ENCODE measurements around the gene TMEM87B. TPM values are rescaled to one million over a fixed set of nuclear protein-coding genes. Genes with fewer than 3 reads are reported as not detected.

TMEM87B gene
- total RNA-seq, 1 experiment from 2014 or later, result 10.6 TPM

- Mint-ChIP-seq H3K4me3 (no peak overlapping the region), H3K9me3 (no peaks in the 10 kb centered on the region), H3K36me3 (no peaks in the 10 kb centered on the region), H3K27ac (no peak overlapping the region), H3K4me1 (peaks cover 6% of the 10 kb centered on the region), H3K27me3 (ENCODE audit: low read depth) (peaks cover 5% of the 10 kb centered on the region)
- no peak for DNase-seq (ENCODE audit: low spot score)
- peak; percentile 41; the same call in 1 of the 2 replicates for ATAC-seq
- TF ChIP-seq SMAD3 (CRISPR knock-in tag; IDR thresholded peaks at IDR 0.05; ENCODE audit: borderline replicate concordance) (no peak), HMGXB4 (CRISPR knock-in tag; IDR thresholded peaks at IDR 0.05) (no peak), HMGA2 (CRISPR knock-in tag; IDR thresholded peaks at IDR 0.05) (no peak), ZSCAN18 (CRISPR knock-in tag; IDR thresholded peaks at IDR 0.05) (no peak), KAT7 (CRISPR knock-in tag; IDR thresholded peaks at IDR 0.05; ENCODE audit: borderline replicate concordance) (no peak), SP1 (CRISPR knock-in tag; conservative IDR thresholded peaks at IDR 0.05) (no peak), USF2 (CRISPR knock-in tag; IDR thresholded peaks at IDR 0.05) (no peak), ZNF121 (CRISPR knock-in tag; IDR thresholded peaks at IDR 0.05) (no peak), ZNF232 (CRISPR knock-in tag; IDR thresholded peaks at IDR 0.05) (no peak), EMX1 (CRISPR knock-in tag; IDR thresholded peaks at IDR 0.05) (no peak), CBFB (CRISPR knock-in tag; IDR thresholded peaks at IDR 0.05; ENCODE audit: low read depth) (no peak), ZBTB43 (CRISPR knock-in tag; IDR thresholded peaks at IDR 0.05) (no peak), ZBTB21 (CRISPR knock-in tag; IDR thresholded peaks at IDR 0.05; ENCODE audit: borderline replicate concordance) (no peak), ZNF396 (CRISPR knock-in tag; IDR thresholded peaks at IDR 0.05; ENCODE audit: borderline replicate concordance) (no peak), NR2C2 (CRISPR knock-in tag; IDR thresholded peaks at IDR 0.05) (no peak), NR1H2 (CRISPR knock-in tag; IDR thresholded peaks at IDR 0.05) (no peak), SMAD4 (CRISPR knock-in tag; IDR thresholded peaks at IDR 0.05) (no peak)
- TF ChIP-seq, protein P1, sequence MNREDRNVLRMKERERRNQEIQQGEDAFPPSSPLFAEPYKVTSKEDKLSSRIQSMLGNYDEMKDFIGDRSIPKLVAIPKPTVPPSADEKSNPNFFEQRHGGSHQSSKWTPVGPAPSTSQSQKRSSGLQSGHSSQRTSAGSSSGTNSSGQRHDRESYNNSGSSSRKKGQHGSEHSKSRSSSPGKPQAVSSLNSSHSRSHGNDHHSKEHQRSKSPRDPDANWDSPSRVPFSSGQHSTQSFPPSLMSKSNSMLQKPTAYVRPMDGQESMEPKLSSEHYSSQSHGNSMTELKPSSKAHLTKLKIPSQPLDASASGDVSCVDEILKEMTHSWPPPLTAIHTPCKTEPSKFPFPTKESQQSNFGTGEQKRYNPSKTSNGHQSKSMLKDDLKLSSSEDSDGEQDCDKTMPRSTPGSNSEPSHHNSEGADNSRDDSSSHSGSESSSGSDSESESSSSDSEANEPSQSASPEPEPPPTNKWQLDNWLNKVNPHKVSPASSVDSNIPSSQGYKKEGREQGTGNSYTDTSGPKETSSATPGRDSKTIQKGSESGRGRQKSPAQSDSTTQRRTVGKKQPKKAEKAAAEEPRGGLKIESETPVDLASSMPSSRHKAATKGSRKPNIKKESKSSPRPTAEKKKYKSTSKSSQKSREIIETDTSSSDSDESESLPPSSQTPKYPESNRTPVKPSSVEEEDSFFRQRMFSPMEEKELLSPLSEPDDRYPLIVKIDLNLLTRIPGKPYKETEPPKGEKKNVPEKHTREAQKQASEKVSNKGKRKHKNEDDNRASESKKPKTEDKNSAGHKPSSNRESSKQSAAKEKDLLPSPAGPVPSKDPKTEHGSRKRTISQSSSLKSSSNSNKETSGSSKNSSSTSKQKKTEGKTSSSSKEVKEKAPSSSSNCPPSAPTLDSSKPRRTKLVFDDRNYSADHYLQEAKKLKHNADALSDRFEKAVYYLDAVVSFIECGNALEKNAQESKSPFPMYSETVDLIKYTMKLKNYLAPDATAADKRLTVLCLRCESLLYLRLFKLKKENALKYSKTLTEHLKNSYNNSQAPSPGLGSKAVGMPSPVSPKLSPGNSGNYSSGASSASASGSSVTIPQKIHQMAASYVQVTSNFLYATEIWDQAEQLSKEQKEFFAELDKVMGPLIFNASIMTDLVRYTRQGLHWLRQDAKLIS (CRISPR knock-in tag; IDR thresholded peaks at IDR 0.05; ENCODE audit: borderline replicate concordance), result no peak
- TF ChIP-seq, protein P2, sequence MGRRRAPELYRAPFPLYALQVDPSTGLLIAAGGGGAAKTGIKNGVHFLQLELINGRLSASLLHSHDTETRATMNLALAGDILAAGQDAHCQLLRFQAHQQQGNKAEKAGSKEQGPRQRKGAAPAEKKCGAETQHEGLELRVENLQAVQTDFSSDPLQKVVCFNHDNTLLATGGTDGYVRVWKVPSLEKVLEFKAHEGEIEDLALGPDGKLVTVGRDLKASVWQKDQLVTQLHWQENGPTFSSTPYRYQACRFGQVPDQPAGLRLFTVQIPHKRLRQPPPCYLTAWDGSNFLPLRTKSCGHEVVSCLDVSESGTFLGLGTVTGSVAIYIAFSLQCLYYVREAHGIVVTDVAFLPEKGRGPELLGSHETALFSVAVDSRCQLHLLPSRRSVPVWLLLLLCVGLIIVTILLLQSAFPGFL (CRISPR knock-in tag; IDR thresholded peaks at IDR 0.05; ENCODE audit: borderline replicate concordance), result no peak
- ChIA-PET POLR2A (no interaction called here), CTCF (no interaction called here)
Observed at GRCh38 chr2:112147382-112148168, 92.5 kb downstream of the TMEM87B start.
